Measurements from ENCODE around the gene CLEC20A.

CLEC20A gene

GRCh38 chr1:178528228-178528952 lies 31.6 kb upstream of the CLEC20A start:
- no CpG with 5 or more reads among the region's 10 CpGs for WGBS (ENCODE audit: extremely low coverage, insufficient coverage, low lambda C conversion rate)
- Histone ChIP-seq H3K56ac (ENCODE audit: low read length) (no peak overlapping the region), H2BK15ac (replicated peaks; ENCODE audit: low read depth) (no peak overlapping the region)

GRCh38 chr1:178527117-178527516 lies 30.4 kb upstream of the CLEC20A start:
- Histone ChIP-seq H3K9ac (ENCODE audit: low read length) (no peak overlapping the region), H3K4me2 (ENCODE audit: low read length) (no peak overlapping the region), H3K79me1 (ENCODE audit: low read length) (no peaks in the 10 kb centered on the region), H3K4me3 (ENCODE audit: low read length) (no peak overlapping the region), H3K4me1 (ENCODE audit: control insufficient read depth, low read depth, low read length) (no peaks in the 10 kb centered on the region), H2AK5ac (ENCODE audit: low read length) (no peak overlapping the region), H3K23ac (ENCODE audit: low read length) (no peak overlapping the region), H4K8ac (ENCODE audit: low read depth, low read length) (no peak overlapping the region), H3K4ac (ENCODE audit: low read depth, low read length) (no peak overlapping the region), H3K18ac (ENCODE audit: low read length) (no peak overlapping the region), H3K56ac (ENCODE audit: low read length) (no peak overlapping the region), H3K36me3 (ENCODE audit: control insufficient read depth, insufficient read depth, low read length) (no peaks in the 10 kb centered on the region), H2BK5ac (ENCODE audit: low read length) (no peak overlapping the region), H3K79me2 (ENCODE audit: control insufficient read depth, insufficient read depth, low read length) (no peaks in the 10 kb centered on the region), H3K27me3 (ENCODE audit: insufficient read depth, low read length, poor library complexity) (no peaks in the 10 kb centered on the region), H2BK120ac (ENCODE audit: low read depth, low read length) (no peak overlapping the region), H2BK15ac (replicated peaks; ENCODE audit: low read depth) (no peak overlapping the region), H4K5ac (ENCODE audit: low read length) (no peak overlapping the region), H3K27ac (ENCODE audit: low read depth, low read length) (no peak overlapping the region)
- no peak for DNase-seq
- no CpG with 5 or more reads among the region's 4 CpGs for WGBS (ENCODE audit: extremely low coverage, insufficient coverage, low lambda C conversion rate)

More at GRCh38 chr1:178528228-178528952, 31.6 kb upstream of the CLEC20A start:
- Histone ChIP-seq H3K9ac (ENCODE audit: low read length) (no peak overlapping the region), H3K23ac (ENCODE audit: low read length) (no peak overlapping the region), H3K36me3 (ENCODE audit: control insufficient read depth, insufficient read depth, low read length) (no peaks in the 10 kb centered on the region), H2AK5ac (ENCODE audit: low read length) (no peak overlapping the region), H3K4me1 (ENCODE audit: control insufficient read depth, low read depth, low read length) (no peaks in the 10 kb centered on the region), H4K8ac (ENCODE audit: low read depth, low read length) (no peak overlapping the region), H3K79me1 (ENCODE audit: low read length) (no peaks in the 10 kb centered on the region), H4K5ac (ENCODE audit: low read length) (no peak overlapping the region), H3K4me2 (ENCODE audit: low read length) (no peak overlapping the region), H3K18ac (ENCODE audit: low read length) (no peak overlapping the region), H3K27me3 (ENCODE audit: insufficient read depth, low read length, poor library complexity) (no peaks in the 10 kb centered on the region), H2BK5ac (ENCODE audit: low read length) (no peak overlapping the region), H2BK120ac (ENCODE audit: low read depth, low read length) (no peak overlapping the region), H3K27ac (ENCODE audit: low read depth, low read length) (no peak overlapping the region), H3K4ac (ENCODE audit: low read depth, low read length) (no peak overlapping the region), H3K79me2 (ENCODE audit: control insufficient read depth, insufficient read depth, low read length) (no peaks in the 10 kb centered on the region), H3K4me3 (ENCODE audit: low read length) (no peak overlapping the region)
- DNase-seq: no peak

- Histone ChIP-seq H4K8ac (ENCODE audit: low read depth, low read length) (no peak overlapping the region), H2BK5ac (ENCODE audit: low read length) (no peak overlapping the region), H3K36me3 (ENCODE audit: control insufficient read depth, insufficient read depth, low read length) (no peaks in the 10 kb centered on the region), H3K23ac (ENCODE audit: low read length) (no peak overlapping the region), H3K4ac (ENCODE audit: low read depth, low read length) (no peak overlapping the region), H3K4me3 (ENCODE audit: low read length) (no peak overlapping the region), H2BK15ac (replicated peaks; ENCODE audit: low read depth) (no peak overlapping the region), H3K18ac (ENCODE audit: low read length) (no peak overlapping the region), H3K79me1 (ENCODE audit: low read length) (no peaks in the 10 kb centered on the region), H3K4me1 (ENCODE audit: control insufficient read depth, low read depth, low read length) (no peaks in the 10 kb centered on the region), H3K56ac (ENCODE audit: low read length) (no peak overlapping the region), H4K5ac (ENCODE audit: low read length) (no peak overlapping the region), H3K9ac (ENCODE audit: low read length) (no peak overlapping the region), H3K79me2 (ENCODE audit: control insufficient read depth, insufficient read depth, low read length) (no peaks in the 10 kb centered on the region), H3K4me2 (ENCODE audit: low read length) (no peak overlapping the region), H3K27me3 (ENCODE audit: insufficient read depth, low read length, poor library complexity) (no peaks in the 10 kb centered on the region), H2BK120ac (ENCODE audit: low read depth, low read length) (no peak overlapping the region), H3K27ac (ENCODE audit: low read depth, low read length) (no peak overlapping the region), H2AK5ac (ENCODE audit: low read length) (no peak overlapping the region)
- WGBS (ENCODE audit: extremely low coverage, insufficient coverage, low lambda C conversion rate): no CpG with 5 or more reads among the region's 4 CpGs
- DNase-seq: no peak
These were observed 24.5 kb upstream of the CLEC20A start for GRCh38 chr1:178521241-178521640.

GRCh38 chr1:178520803-178521202 lies 24.0 kb upstream of the CLEC20A start:
- no peak overlapping the region for H2AK5ac ChIP-seq (ENCODE audit: low read length)
- H3K18ac ChIP-seq (ENCODE audit: low read length): no peak overlapping the region
- no peak overlapping the region for H2BK5ac ChIP-seq (ENCODE audit: low read length)
- no peaks in the 10 kb centered on the region for H3K4me1 ChIP-seq (ENCODE audit: control insufficient read depth, low read depth, low read length)
- H2BK120ac ChIP-seq (ENCODE audit: low read depth, low read length): no peak overlapping the region
- H3K4me3 ChIP-seq (ENCODE audit: low read length): no peak overlapping the region
- H3K79me2 ChIP-seq (ENCODE audit: control insufficient read depth, insufficient read depth, low read length): no peaks in the 10 kb centered on the region
- H3K79me1 ChIP-seq (ENCODE audit: low read length): no peaks in the 10 kb centered on the region
- no peak overlapping the region for H3K4me2 ChIP-seq (ENCODE audit: low read length)
- no peak overlapping the region for H3K27ac ChIP-seq (ENCODE audit: low read depth, low read length)
- H4K5ac ChIP-seq (ENCODE audit: low read length): no peak overlapping the region
- H4K8ac ChIP-seq (ENCODE audit: low read depth, low read length): no peak overlapping the region
- H3K56ac ChIP-seq (ENCODE audit: low read length): no peak overlapping the region
- no peak for DNase-seq
- no CpG with 5 or more reads among the region's 11 CpGs for WGBS (ENCODE audit: extremely low coverage, insufficient coverage, low lambda C conversion rate)
- H3K9ac ChIP-seq (ENCODE audit: low read length): no peak overlapping the region
- H2BK15ac ChIP-seq (replicated peaks; ENCODE audit: low read depth): no peak overlapping the region
- no peaks in the 10 kb centered on the region for H3K27me3 ChIP-seq (ENCODE audit: insufficient read depth, low read length, poor library complexity)
- H3K4ac ChIP-seq (ENCODE audit: low read depth, low read length): no peak overlapping the region
- H3K23ac ChIP-seq (ENCODE audit: low read length): no peak overlapping the region
- H3K36me3 ChIP-seq (ENCODE audit: control insufficient read depth, insufficient read depth, low read length): no peaks in the 10 kb centered on the region

- no peak overlapping the region for H3K9ac ChIP-seq (ENCODE audit: low read length)
- no peak overlapping the region for H4K8ac ChIP-seq (ENCODE audit: low read depth, low read length)
- H4K5ac ChIP-seq (ENCODE audit: low read length): no peak overlapping the region
- H3K4me3 ChIP-seq (ENCODE audit: low read length): no peak overlapping the region
- H3K27me3 ChIP-seq (ENCODE audit: insufficient read depth, low read length, poor library complexity): no peaks in the 10 kb centered on the region
- no peak overlapping the region for H3K4ac ChIP-seq (ENCODE audit: low read depth, low read length)
- H3K4me2 ChIP-seq (ENCODE audit: low read length): no peak overlapping the region
- H3K18ac ChIP-seq (ENCODE audit: low read length): no peak overlapping the region
- no peak overlapping the region for H2BK120ac ChIP-seq (ENCODE audit: low read depth, low read length)
- DNase-seq: no peak
- no peaks in the 10 kb centered on the region for H3K4me1 ChIP-seq (ENCODE audit: control insufficient read depth, low read depth, low read length)
- no peak overlapping the region for H2BK15ac ChIP-seq (replicated peaks; ENCODE audit: low read depth)
- WGBS (ENCODE audit: extremely low coverage, insufficient coverage, low lambda C conversion rate): no CpG with 5 or more reads among the region's 4 CpGs
- no peak overlapping the region for H3K56ac ChIP-seq (ENCODE audit: low read length)
- no peaks in the 10 kb centered on the region for H3K79me2 ChIP-seq (ENCODE audit: control insufficient read depth, insufficient read depth, low read length)
- no peak overlapping the region for H3K27ac ChIP-seq (ENCODE audit: low read depth, low read length)
- H3K79me1 ChIP-seq (ENCODE audit: low read length): no peaks in the 10 kb centered on the region
- H2AK5ac ChIP-seq (ENCODE audit: low read length): no peak overlapping the region
- no peak overlapping the region for H3K23ac ChIP-seq (ENCODE audit: low read length)
- no peaks in the 10 kb centered on the region for H3K36me3 ChIP-seq (ENCODE audit: control insufficient read depth, insufficient read depth, low read length)
- no peak overlapping the region for H2BK5ac ChIP-seq (ENCODE audit: low read length)
These were observed 22.1 kb upstream of the CLEC20A start for GRCh38 chr1:178518894-178519293.

- DNase-seq: no peak
- Histone ChIP-seq H2BK5ac (ENCODE audit: low read length) (no peak overlapping the region), H3K4me2 (ENCODE audit: low read length) (no peak overlapping the region), H3K27ac (ENCODE audit: low read depth, low read length) (no peak overlapping the region), H4K5ac (ENCODE audit: low read length) (no peak overlapping the region), H3K4me3 (ENCODE audit: low read length) (no peak overlapping the region), H3K27me3 (ENCODE audit: insufficient read depth, low read length, poor library complexity) (no peaks in the 10 kb centered on the region), H3K4me1 (ENCODE audit: control insufficient read depth, low read depth, low read length) (no peaks in the 10 kb centered on the region), H2AK5ac (ENCODE audit: low read length) (no peak overlapping the region), H3K18ac (ENCODE audit: low read length) (no peak overlapping the region), H3K56ac (ENCODE audit: low read length) (no peak overlapping the region), H3K4ac (ENCODE audit: low read depth, low read length) (no peak overlapping the region), H3K9ac (ENCODE audit: low read length) (no peak overlapping the region), H4K8ac (ENCODE audit: low read depth, low read length) (no peak overlapping the region), H2BK120ac (ENCODE audit: low read depth, low read length) (no peak overlapping the region), H3K23ac (ENCODE audit: low read length) (no peak overlapping the region), H3K79me1 (ENCODE audit: low read length) (no peaks in the 10 kb centered on the region), H2BK15ac (replicated peaks; ENCODE audit: low read depth) (no peak overlapping the region), H3K36me3 (ENCODE audit: control insufficient read depth, insufficient read depth, low read length) (no peaks in the 10 kb centered on the region), H3K79me2 (ENCODE audit: control insufficient read depth, insufficient read depth, low read length) (no peaks in the 10 kb centered on the region)
- WGBS (ENCODE audit: extremely low coverage, insufficient coverage, low lambda C conversion rate): no CpG with 5 or more reads among the region's 4 CpGs
These were observed 19.3 kb upstream of the CLEC20A start for GRCh38 chr1:178516110-178516509.
